ENCODE measurements around the gene PIK3CB.
A peak's percentile ranks its signal among the peaks of the same experiment; 100 is the strongest.
"Not testable (repeated sequence)": the region's sequence is repeated elsewhere in the genome, so short reads cannot be mapped to it uniquely, and the experiment has no call there.

Gene PIK3CB

GRCh38 chr3:138726946-138727730 lies 107.6 kb downstream of the PIK3CB start:
- in situ Hi-C loops (cut with MboI; ENCODE audit: low sequenced_read_pairs, unreplicated experiment): no loop called here
- TF ChIP-seq, protein P1, sequence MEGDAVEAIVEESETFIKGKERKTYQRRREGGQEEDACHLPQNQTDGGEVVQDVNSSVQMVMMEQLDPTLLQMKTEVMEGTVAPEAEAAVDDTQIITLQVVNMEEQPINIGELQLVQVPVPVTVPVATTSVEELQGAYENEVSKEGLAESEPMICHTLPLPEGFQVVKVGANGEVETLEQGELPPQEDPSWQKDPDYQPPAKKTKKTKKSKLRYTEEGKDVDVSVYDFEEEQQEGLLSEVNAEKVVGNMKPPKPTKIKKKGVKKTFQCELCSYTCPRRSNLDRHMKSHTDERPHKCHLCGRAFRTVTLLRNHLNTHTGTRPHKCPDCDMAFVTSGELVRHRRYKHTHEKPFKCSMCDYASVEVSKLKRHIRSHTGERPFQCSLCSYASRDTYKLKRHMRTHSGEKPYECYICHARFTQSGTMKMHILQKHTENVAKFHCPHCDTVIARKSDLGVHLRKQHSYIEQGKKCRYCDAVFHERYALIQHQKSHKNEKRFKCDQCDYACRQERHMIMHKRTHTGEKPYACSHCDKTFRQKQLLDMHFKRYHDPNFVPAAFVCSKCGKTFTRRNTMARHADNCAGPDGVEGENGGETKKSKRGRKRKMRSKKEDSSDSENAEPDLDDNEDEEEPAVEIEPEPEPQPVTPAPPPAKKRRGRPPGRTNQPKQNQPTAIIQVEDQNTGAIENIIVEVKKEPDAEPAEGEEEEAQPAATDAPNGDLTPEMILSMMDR (IDR thresholded peaks at IDR 0.05; ENCODE audit: borderline replicate concordance, control extremely low read depth, extremely low read depth, insufficient read depth, missing control alignments): no peak
- no peak for DNase-seq (ENCODE audit: low spot score)

DNA sequence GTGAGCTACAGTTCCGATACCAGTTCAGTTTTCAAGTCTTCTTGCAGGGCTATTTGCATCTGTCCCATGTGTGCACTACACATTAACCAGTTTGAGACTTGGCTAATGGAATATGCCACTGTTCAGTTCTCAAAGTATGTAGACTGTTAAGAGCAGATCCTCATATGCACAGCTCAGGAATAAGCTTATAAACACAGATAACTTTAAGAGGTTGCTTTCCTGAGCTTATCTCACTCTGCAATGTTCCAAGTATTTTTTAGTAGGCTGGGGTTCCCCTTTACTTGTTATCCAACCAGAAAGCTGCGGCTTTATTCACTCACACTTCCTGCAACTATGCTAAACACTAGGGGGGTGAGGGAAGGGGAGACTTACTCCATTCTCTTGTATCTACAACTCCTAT lies 108.7 kb downstream of the PIK3CB start:
- peak; percentile 18 for DNase-seq (ENCODE audit: low spot score)

DNA sequence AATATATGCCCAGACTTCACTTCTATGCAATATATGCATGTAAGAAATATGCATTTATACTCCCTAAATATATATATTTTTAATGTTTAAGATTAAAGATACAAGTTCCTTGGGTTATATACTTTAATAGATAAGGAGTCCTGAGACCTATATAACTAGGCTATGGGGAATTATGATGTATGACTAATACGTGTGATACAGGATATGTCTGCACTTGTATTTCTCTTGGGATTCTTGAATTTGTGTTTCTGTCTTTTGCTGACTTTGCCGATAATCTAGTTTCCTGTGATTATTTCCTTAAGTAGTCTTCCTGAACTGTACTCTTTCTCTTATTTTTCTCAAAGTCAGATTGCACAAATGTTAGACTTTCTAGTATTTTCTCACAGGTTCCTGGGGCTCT lies 109.6 kb downstream of the PIK3CB start:
- no peak for DNase-seq (ENCODE audit: low spot score)
- in situ Hi-C loops (cut with MboI; ENCODE audit: low sequenced_read_pairs, unreplicated experiment): no loop called here
- TF ChIP-seq, protein P1 (IDR thresholded peaks at IDR 0.05; ENCODE audit: borderline replicate concordance, control extremely low read depth, extremely low read depth, insufficient read depth, missing control alignments): no peak

More for the DNA sequence above, 108.7 kb downstream of the PIK3CB start:
- in situ Hi-C loops (cut with MboI; ENCODE audit: low sequenced_read_pairs, unreplicated experiment): not testable (repeated sequence)

GRCh38 chr3:138724443-138724842 lies 110.3 kb downstream of the PIK3CB start:
- in situ Hi-C loops (cut with MboI; ENCODE audit: low sequenced_read_pairs, unreplicated experiment): no loop called here
- TF ChIP-seq, protein P1 (IDR thresholded peaks at IDR 0.05; ENCODE audit: borderline replicate concordance, control extremely low read depth, extremely low read depth, insufficient read depth, missing control alignments): no peak
- DNase-seq (ENCODE audit: low spot score): no peak

DNA sequence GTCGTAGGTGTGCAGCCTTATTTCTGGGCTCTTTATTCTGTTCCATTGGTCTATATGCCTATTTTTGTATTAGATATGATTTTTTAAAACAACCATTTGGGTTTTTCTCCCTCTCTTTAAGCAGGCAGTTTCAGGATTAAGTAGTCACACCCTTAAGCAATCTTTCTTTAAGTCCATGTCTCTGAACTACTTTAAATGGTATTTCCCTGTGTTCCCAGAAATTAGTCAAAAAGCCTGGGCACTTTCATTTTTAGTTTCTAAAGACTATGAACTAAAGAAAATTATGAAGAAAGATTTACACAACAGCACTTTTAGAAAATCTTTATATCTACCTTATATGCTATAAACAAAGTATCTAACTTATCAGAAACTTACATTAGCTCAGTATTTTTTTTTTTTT lies 115.9 kb downstream of the PIK3CB start:
- TF ChIP-seq, protein P1 (IDR thresholded peaks at IDR 0.05; ENCODE audit: borderline replicate concordance, control extremely low read depth, extremely low read depth, insufficient read depth, missing control alignments): no peak
- in situ Hi-C loops (cut with MboI; ENCODE audit: low sequenced_read_pairs, unreplicated experiment): no loop called here
- DNase-seq (ENCODE audit: low spot score): no peak

DNA sequence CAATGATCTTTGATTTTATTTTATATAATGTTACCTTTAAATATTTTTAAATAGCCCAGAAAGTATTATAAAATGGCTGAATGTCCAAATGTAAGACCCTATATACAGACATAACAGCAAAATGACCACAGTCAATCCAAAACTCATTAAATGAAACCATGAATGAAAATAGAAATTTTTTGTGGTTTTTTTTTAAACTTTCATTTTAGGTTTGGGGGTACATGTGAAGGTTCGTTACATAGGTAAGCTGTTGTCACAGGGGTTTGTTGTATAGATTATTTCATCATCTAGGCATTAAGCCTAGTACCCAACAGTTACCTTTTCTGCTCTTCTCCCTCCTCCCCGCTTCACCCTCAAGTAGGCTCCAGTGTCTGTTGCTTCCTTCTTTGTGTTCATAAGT lies 117.4 kb downstream of the PIK3CB start:
- in situ Hi-C loops (cut with MboI; ENCODE audit: low sequenced_read_pairs, unreplicated experiment): no loop called here
- TF ChIP-seq, protein P1 (IDR thresholded peaks at IDR 0.05; ENCODE audit: borderline replicate concordance, control extremely low read depth, extremely low read depth, insufficient read depth, missing control alignments): no peak
- DNase-seq (ENCODE audit: low spot score): no peak

- DNase-seq (ENCODE audit: low spot score): no peak
- in situ Hi-C loops (cut with MboI; ENCODE audit: low sequenced_read_pairs, unreplicated experiment): no loop called here
- TF ChIP-seq, protein P1 (IDR thresholded peaks at IDR 0.05; ENCODE audit: borderline replicate concordance, control extremely low read depth, extremely low read depth, insufficient read depth, missing control alignments): no peak
Observed at GRCh38 chr3:138712086-138712485, 122.6 kb downstream of the PIK3CB start.

Measured in GM13976 (cell line).